CD14-positive monocyte (primary cell): ENCODE data around the gene ARID1B. TPM values are rescaled to one million over a fixed set of nuclear protein-coding genes. Genes with fewer than 3 reads are reported as not detected.

Experiments used
- DNase-seq, 3 donors: peaks; one replicate each; pipeline ENCODE4 v3.0.0-alpha.2; 2011 to 2022
- H2AFZ ChIP-seq: 2 replicates; pipeline ENCODE4 v1.6.0; 2012; ENCODE audit warnings: mild to moderate bottlenecking, low read depth, low read length, inconsistent platforms; ENCODE audit not compliant: insufficient read depth, poor library complexity, severe bottlenecking
- H3K27ac ChIP-seq, 2 donors: 1 replicate in 1 of 2; 2 replicates in 1 of 2; pipeline ENCODE4 v1.5.1; 2012 to 2013; ENCODE audit warnings: low read length in 2 of 2, control low read depth in 1 of 2, inconsistent platforms in 1 of 2, low read depth in 1 of 2, mild to moderate bottlenecking in 1 of 2
- H3K27me3 ChIP-seq, 2 donors: one replicate each; pipeline versions ENCODE4 v1.6.0 to v1.6.1; 2011 to 2013; ENCODE audit warnings: low read length in 2 of 2; ENCODE audit not compliant: control insufficient read depth in 2 of 2, insufficient read depth in 2 of 2
- H3K36me3 ChIP-seq, 2 donors: replicated peaks in 1 of 2; 1 replicate in 1 of 2; 2 replicates in 1 of 2; pipeline versions ENCODE4 v1.5.1 to v1.6.1; 2012 to 2013; ENCODE audit warnings: low read length in 2 of 2, control low read depth in 1 of 2, inconsistent platforms in 1 of 2, mild to moderate bottlenecking in 1 of 2; ENCODE audit not compliant: insufficient read depth in 2 of 2, control insufficient read depth in 1 of 2
- H3K4me1 ChIP-seq, 2 donors: 1 replicate in 1 of 2; 2 replicates in 1 of 2; pipeline versions ENCODE4 v1.5.1 to v1.6.1; 2012 to 2013; ENCODE audit warnings: low read length in 2 of 2, control low read depth in 1 of 2, inconsistent platforms in 1 of 2, mild to moderate bottlenecking in 1 of 2, moderate library complexity in 1 of 2; ENCODE audit not compliant: insufficient read depth in 2 of 2, control insufficient read depth in 1 of 2
- H3K4me2 ChIP-seq: replicated peaks from 2 replicates; pipeline ENCODE3; 2012; ENCODE audit warnings: low read length, moderate library complexity, mild to moderate bottlenecking; ENCODE audit not compliant: poor library complexity, severe bottlenecking; ENCODE audit errors: extremely low read depth
- H3K4me3 ChIP-seq, 3 experiments: fragments of 200-600 bp in 1 of 3; sonication (generic) in 1 of 3; replicated peaks in 1 of 3; 1 replicate in 2 of 3; 2 replicates in 1 of 3; pipeline ENCODE4 v1.5.1; 2011 to 2013; ENCODE audit warnings: low read length in 3 of 3, mild to moderate bottlenecking in 3 of 3, control low read depth in 2 of 3, low read depth in 2 of 3, inconsistent platforms in 1 of 3, moderate library complexity in 1 of 3
- H3K79me2 ChIP-seq: 2 replicates; pipeline ENCODE4 v1.6.0; 2012; ENCODE audit warnings: mild to moderate bottlenecking, control low read depth, inconsistent platforms, low read length, moderate library complexity; ENCODE audit not compliant: insufficient read depth
- H3K9ac ChIP-seq: 2 replicates; pipeline ENCODE4 v1.6.0; 2017; ENCODE audit warnings: low read length, mild to moderate bottlenecking; ENCODE audit not compliant: insufficient read depth, poor library complexity, severe bottlenecking
- H3K9me3 ChIP-seq, 2 donors: replicated peaks in 1 of 2; 1 replicate in 1 of 2; 2 replicates in 1 of 2; pipeline versions ENCODE4 v1.5.1 to v1.6.1; 2012 to 2013; ENCODE audit warnings: low read length in 2 of 2, control low read depth in 1 of 2; ENCODE audit not compliant: control insufficient read depth in 1 of 2, insufficient read depth in 1 of 2
- H4K20me1 ChIP-seq: 2 replicates; pipeline ENCODE4 v1.6.0; 2012; ENCODE audit warnings: mild to moderate bottlenecking, low read length, control low read depth, moderate library complexity; ENCODE audit not compliant: insufficient read depth
- H3K27ac Mint-ChIP-seq, 7 donors: one replicate each; pipeline ENCODE4 v1.8.0; 2020; ENCODE audit warnings: mild to moderate bottlenecking in 7 of 7, mixed read lengths in 7 of 7, moderate library complexity in 6 of 7, inconsistent platforms in 2 of 7
- H3K27me3 Mint-ChIP-seq, 3 donors: one replicate each; pipeline ENCODE4 v1.8.0; 2021 to 2022; ENCODE audit warnings: low read depth in 3 of 3, mild to moderate bottlenecking in 3 of 3, mixed read lengths in 3 of 3, moderate library complexity in 3 of 3, inconsistent platforms in 1 of 3
- H3K36me3 Mint-ChIP-seq, 2 donors: one replicate each; pipeline ENCODE4 v1.8.0; 2020; ENCODE audit warnings: mixed read lengths in 2 of 2, inconsistent platforms in 1 of 2, mild to moderate bottlenecking in 1 of 2
- H3K4me1 Mint-ChIP-seq: one replicate; pipeline ENCODE4 v1.8.0; 2020; ENCODE audit warnings: mild to moderate bottlenecking, mixed read lengths
- H3K4me3 Mint-ChIP-seq, 2 donors: one replicate each; pipeline ENCODE4 v1.8.0; 2020; ENCODE audit warnings: mild to moderate bottlenecking in 2 of 2, mixed read lengths in 2 of 2, moderate library complexity in 1 of 2
- H3K9me3 Mint-ChIP-seq, 7 donors: one replicate each; pipeline ENCODE4 v1.8.0; 2020 to 2022; ENCODE audit warnings: mixed read lengths in 7 of 7, mild to moderate bottlenecking in 6 of 7, moderate library complexity in 6 of 7, inconsistent platforms in 2 of 7
- WGBS: methylation state at CpG from one replicate; pipeline ENCODE4 v1.1.5; 2013; ENCODE audit warnings: missing lambda C conversion rate; ENCODE audit not compliant: insufficient coverage; 5-methylcytosine and 5-hydroxymethylcytosine counted together
- intact Hi-C, 2 donors: fragments of 100-400 bp; cut with micrococcal nuclease; formaldehyde crosslinking; loops; one replicate each; pipeline versions ENCODE4 v1.15.0 to v1.15.1; 2023
- polyA plus RNA-seq, 3 donors: library from polyadenylated mRNA; depleted of rRNA in 1 of 3; unstranded in 2 of 3; stranded (reverse) in 1 of 3; fragments of 300-500 nt in 2 of 3; fragments of >200 nt in 1 of 3; fragmentation: Illumina TruSeq in 2 of 3; gene quantifications; 1 replicate in 2 of 3; 2 replicates in 1 of 3; pipeline ENCODE4 v1.2.3, GENCODE V29; 2012 to 2021
- TF ChIP-seq, protein P1 (sequence below): fragments of 200-600 bp; IDR thresholded peaks from one replicate; pipeline ENCODE4 v1.8.0; 2022; ENCODE audit warnings: antibody characterized with exemption, mild to moderate bottlenecking

ARID1B gene
- polyA plus RNA-seq, 3 donors: 3.2 to 22.1 (median 3.8) TPM

DNA sequence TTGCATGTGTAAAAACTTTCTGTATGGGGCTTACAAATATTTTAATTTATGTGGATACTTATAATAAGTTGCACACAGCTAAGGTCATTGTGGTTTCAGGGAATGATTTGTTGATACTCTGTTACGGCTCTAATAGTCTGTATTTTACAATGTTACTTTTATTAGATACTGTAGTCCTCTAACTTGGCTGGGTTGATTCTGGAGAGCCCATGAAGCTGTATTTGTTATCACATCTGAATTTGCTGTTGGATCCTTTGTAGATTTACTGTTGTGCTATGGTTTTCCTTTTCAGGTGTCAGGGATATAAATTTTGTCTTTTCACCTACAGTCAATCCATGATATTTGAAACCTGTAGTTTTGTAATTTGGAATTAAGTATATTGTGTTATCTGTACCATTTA is 161.0 kb downstream of the ARID1B start:
- Histone ChIP-seq H3K4me1 (no peaks in the 10 kb centered on the region), H3K36me3 (peaks cover 6 to 22% of the 10 kb centered on the region in 2 donors), H3K4me3 (no peak overlapping the region), H3K9ac (no peak overlapping the region), H3K27me3 (no peaks in the 10 kb centered on the region), H3K9me3 (no peaks in the 10 kb centered on the region), H3K4me2 (no peak overlapping the region), H4K20me1 (peaks cover 81% of the 10 kb centered on the region), H2AFZ (no peak overlapping the region), H3K27ac (no peak overlapping the region), H3K79me2 (peaks cover 72% of the 10 kb centered on the region)
- intact Hi-C loops: no loop called here
- no peak for DNase-seq
- Mint-ChIP-seq H3K27ac (peak overlapping the region in 1 of 7 donors; percentile 31), H3K4me1 (peaks cover 2% of the 10 kb centered on the region), H3K4me3 (no peak overlapping the region), H3K36me3 (peaks cover 15 to 27% of the 10 kb centered on the region in 2 donors), H3K27me3 (no peaks in the 10 kb centered on the region), H3K9me3 (no peaks in the 10 kb centered on the region)
- TF ChIP-seq, protein P1, sequence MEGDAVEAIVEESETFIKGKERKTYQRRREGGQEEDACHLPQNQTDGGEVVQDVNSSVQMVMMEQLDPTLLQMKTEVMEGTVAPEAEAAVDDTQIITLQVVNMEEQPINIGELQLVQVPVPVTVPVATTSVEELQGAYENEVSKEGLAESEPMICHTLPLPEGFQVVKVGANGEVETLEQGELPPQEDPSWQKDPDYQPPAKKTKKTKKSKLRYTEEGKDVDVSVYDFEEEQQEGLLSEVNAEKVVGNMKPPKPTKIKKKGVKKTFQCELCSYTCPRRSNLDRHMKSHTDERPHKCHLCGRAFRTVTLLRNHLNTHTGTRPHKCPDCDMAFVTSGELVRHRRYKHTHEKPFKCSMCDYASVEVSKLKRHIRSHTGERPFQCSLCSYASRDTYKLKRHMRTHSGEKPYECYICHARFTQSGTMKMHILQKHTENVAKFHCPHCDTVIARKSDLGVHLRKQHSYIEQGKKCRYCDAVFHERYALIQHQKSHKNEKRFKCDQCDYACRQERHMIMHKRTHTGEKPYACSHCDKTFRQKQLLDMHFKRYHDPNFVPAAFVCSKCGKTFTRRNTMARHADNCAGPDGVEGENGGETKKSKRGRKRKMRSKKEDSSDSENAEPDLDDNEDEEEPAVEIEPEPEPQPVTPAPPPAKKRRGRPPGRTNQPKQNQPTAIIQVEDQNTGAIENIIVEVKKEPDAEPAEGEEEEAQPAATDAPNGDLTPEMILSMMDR: no peak
- WGBS: no CpG with 5 or more reads among the region's 1 CpG

DNA sequence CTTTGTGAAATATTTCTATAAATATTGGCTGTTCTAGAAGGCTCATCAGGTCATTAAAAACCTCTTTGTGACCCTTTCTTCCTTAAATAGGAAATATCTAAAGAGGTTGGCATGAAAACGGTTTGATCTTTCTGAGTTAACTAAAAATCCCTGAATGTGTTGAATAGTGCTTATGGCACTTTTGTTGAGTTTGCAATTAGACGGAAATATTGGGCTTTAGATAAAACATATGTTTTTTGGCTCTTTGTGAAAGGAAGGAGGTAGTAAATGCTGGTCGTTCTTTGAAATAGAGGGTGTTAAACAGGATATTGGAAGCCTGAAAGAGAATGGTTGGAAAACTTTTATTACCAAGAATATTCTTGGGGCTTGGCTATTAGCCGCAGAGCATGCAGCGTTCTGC is 163.0 kb downstream of the ARID1B start:
- DNase-seq: no peak
- H3K4me3 ChIP-seq: no peak overlapping the region
- intact Hi-C loops: no loop called here
- Mint-ChIP-seq H3K4me3 (no peak overlapping the region), H3K9me3 (no peaks in the 10 kb centered on the region), H3K27ac (no peak overlapping the region), H3K36me3 (peaks cover 13 to 23% of the 10 kb centered on the region in 2 donors), H3K27me3 (no peaks in the 10 kb centered on the region), H3K4me1 (peaks cover 2% of the 10 kb centered on the region)
- H3K9me3 ChIP-seq: no peaks in the 10 kb centered on the region
- TF ChIP-seq, protein P1: no peak
- 90% methylated on average over 4 of the region's 5 CpGs for WGBS
- H2AFZ ChIP-seq: no peak overlapping the region
- no peak overlapping the region for H3K9ac ChIP-seq
- H3K4me1 ChIP-seq: no peaks in the 10 kb centered on the region
- no peaks in the 10 kb centered on the region for H3K27me3 ChIP-seq
- no peak overlapping the region for H3K4me2 ChIP-seq
- H4K20me1 ChIP-seq: peaks cover 84% of the 10 kb centered on the region
- no peak overlapping the region for H3K27ac ChIP-seq
- peaks cover 74% of the 10 kb centered on the region for H3K79me2 ChIP-seq
- peaks cover 6 to 19% of the 10 kb centered on the region in 2 donors for H3K36me3 ChIP-seq
